Stimulated activated CD4-positive, alpha-beta T cell treated with anti-CD3 and anti-CD28 coated beads, TNF-alpha, amount 100 ng/mL, for 48 hours (primary cell): ENCODE results near the gene SCTR.

Source experiments
- DNase-seq, 3 donors: peaks; one replicate each; pipeline ENCODE4 v3.0.0-alpha.2; 2020; ENCODE audit warnings: low read depth in 3 of 3

Gene SCTR

DNA sequence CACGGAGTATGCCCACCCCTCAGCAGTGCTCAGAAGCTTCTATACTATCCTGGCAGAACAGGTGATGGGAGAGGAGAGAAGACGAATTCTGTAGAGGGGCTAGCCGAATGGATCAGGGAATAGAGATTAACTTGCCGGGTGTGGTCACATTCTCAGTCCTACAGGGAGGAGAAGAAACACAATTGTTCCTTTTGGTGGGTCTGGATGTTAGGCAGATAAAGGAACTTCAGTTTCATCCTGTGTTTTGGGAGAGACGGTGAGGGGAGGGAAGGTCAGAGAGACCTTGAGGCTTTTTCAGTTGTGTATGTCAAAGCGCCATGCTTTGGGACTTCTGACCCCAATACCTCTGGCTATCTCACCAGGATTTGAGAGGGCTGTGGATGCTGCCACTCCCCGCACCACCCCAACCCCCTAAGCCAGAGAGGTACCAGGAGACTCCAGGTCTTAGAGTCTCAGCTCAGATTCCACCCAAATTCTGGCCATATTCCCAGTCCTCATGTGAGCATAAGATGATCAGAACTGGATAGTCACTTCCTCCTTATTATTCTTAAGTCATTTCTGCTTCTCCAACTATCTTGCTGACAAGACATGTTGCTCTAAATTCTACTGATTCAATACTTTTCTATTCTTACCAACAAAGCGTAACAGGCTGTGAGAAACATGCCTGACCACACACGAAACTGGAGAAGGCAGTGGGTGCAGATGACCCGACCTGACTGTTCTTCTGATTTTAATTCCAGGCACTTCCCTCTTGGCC is 94.9 kb downstream of the SCTR start:
- DNase-seq = no peak

DNA sequence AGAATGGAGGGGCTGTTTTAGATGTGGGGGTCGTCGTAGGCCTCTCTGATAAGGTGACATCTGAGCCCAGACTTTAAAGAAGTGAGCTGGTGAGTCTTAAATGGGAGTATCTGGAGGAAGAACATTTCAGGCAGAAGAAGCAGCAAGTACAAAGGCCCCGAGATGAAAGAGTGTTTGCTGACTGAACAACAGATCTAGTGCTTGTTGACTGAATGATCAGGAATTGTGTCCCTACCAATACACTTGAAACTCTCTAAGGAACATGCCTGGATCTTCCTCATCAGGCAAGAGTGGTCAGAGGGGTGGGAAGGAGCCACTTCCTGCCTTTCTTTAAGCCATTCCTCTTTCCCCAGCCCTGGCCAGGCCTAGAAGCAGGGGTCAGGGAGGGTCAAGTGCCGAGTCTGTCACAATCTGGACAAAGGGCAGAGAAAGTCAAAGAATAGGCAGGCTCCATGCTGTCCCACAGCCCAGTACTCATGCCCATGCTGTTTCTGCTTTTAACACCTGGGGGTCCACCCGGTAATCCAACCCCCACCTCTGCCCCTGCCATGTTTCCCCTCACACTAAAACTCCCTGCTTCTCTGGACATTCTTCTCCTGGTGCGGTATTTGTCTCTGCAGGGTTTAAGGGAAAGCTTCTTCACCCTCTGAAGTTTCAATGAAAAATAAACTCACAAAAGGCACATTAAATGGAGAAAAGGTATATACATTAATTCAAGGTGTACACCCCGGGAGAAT is 95.6 kb downstream of the SCTR start:
- DNase-seq = no peak

DNA sequence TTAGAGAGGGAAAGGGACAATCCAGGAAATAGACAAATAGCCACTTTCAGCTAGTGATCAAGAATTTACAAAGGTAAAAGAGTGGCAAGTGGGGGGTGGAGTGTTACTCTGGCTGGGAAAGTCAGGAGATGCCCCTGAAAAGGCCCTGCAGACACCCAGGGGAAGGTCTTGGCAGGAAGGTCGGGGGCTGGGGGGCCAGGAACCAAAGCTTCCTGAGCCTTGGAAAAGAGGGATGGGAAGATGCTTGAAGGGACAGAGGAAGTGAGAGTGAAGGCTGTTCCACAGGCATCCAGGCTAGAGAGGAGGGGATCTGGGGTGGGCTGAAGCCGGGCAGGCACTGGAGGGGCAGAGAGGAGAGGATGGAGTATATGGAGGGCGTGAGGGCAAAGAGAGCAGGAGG is 96.5 kb downstream of the SCTR start:
- no peak for DNase-seq

DNA sequence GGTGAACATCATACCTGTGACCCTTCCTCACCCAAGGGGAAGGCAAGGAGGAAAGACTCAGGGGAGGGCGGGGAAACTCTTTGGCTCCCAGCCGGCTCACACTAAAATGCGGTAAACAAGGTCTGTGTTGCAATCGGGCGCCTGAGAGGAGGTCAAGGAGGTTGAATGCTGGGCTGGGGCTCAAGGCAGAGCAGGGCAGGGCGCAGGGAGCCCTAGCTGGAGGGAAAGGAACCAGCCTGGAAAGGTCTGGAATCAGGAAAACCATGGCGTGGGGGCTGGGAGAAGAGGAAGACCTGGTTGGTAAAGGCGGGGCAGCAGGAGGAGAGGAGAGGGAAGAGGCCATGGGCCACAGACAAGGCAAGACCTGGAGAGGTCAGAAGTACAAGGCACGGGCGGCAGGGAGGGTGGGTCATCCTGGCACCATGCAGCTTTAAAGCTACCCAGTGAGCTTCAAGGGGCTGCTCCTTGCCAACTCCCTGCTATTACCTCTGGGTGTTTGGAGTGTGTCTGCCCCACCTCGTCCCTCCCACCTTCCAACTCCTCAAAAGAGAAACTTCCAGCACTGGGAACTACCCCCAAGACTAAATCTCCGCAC is 97.4 kb downstream of the SCTR start:
- no peak for DNase-seq

DNA sequence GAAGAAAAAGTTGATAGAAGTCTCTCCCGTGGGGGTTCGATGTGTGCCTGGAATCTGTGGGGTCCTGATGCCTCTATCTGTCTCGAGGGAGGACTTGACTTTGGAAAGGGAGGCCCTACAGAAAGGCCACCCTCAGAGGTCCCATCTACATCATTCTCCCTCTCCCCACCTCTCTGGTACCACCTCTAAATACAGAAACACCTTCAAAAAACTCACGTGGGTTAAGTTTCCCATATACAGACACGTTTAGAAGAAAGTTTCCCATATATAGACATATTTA is 97.9 kb downstream of the SCTR start:
- no peak for DNase-seq

DNA sequence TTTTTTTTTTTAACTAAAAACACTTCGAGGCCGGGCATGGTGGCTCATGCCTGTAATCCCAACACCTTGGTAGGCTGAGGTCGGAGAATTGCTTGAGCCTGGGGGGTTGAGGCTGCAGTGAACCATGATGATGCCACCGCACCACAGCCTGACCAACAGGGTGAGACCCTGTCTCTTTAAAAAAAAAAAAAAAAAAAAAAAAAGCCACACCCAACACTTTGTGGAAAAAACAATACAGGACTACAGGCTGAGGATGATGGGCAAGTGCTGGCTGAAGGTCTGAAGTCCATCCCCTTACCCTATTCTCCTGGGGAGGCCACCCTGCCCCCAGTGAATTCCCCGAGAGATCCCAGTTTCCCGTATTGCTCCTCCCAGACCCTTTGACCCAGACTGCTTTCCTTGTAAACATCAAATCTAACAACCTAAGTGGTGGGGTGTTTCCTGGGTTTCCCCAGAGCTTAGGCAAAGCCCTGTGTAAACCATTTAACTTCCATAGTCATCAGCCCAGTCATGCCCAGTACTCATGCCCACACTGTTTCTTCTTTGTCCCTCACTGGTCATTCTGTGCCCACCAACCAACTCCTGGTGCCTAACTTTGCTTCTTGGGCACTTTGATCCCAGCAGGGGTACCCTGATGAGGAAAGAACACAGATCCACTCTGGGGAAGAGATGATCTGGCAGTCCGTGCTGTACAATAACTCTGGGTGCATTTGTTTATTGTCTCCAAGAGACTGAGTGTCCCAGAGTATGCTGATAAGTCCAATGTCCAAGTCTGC is 98.5 kb downstream of the SCTR start:
- DNase-seq = no peak

DNA sequence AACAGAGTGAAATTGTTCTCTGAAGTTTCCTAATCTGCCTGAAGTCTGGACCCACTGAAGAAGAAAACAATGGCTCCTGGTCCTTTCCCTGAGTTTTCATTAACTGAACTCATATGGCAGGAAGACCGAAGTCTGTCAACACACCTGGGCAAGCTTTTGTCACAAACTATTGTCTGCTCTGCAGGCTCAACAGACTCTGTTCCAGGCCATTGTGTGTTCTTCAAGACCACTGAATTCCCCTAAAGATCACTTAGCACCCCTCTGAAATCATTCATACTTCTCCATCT is 99.2 kb downstream of the SCTR start:
- DNase-seq = no peak

DNA sequence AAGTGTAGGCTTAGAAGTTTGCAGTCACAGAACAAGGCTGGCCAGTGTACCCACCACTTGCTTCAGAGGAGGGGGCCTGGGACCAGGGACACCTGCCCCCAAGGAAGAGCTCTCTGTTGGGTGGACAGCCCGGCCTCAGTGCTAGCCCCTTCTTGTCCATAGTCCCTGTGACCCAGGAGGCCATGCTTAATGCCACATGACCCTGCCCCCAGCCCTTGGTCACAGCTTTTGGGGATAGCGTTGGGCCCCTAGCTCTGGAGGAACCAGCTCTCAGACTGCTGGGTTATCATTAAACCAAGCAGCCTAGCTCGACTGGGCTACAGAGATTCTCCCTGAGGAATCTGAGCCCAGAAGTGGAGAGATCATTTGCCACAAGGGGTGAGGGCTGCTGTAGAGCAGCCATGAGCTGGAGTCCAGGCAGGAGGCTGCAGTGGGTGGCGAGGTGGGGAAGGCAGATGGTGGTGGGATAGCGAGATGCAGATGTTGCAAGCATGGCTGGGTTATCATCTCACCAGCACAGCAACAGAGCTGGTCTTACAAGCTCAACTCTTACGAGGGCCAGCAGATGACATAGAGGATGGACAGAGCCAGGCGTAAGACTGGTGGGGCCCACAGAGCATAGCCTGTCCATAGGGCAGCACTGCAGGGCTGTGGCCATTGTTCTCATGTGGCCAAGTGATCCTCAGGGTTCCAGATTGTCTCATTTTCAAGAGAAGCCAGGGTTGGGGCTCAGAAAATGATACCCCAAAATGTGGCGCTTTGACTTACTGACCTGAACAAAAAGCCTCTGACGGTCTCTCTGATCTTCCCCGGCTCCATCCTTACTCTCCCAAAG is 99.8 kb downstream of the SCTR start:
- no peak for DNase-seq

DNA sequence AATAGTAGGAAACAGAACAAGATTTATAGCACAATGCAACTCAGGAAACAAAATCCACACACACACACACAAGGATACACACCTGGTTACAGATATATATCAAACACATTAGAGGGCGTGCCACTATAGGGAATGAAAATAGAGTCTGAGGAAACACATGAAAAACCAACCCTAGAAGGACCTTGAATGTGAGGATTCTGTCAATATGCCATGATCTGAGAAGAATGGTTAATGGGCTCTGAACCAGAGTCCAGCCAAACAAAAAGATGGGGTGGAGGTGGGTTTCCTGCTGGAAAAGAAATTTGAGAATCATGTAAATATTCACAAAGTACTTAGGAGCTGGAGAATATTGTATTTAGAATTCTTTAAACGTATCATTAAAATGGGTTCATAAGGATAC is 100.5 kb downstream of the SCTR start:
- DNase-seq = no peak

DNA sequence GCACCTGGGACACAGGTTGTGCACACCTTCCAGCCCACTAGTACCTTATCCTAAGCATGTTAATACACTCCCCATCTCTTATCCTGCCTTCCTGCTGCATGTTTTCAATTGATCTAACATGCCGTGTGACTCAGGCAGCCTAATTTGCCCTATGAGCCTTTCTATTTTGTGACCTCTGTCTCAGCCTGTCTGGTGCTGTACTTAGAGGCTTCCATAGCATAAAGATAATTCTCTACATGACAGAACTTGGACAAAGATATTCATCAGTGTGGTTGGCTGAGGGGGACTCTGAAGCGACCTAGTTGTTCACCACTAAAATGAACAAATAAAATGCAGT is 101.2 kb downstream of the SCTR start:
- no peak for DNase-seq

DNA sequence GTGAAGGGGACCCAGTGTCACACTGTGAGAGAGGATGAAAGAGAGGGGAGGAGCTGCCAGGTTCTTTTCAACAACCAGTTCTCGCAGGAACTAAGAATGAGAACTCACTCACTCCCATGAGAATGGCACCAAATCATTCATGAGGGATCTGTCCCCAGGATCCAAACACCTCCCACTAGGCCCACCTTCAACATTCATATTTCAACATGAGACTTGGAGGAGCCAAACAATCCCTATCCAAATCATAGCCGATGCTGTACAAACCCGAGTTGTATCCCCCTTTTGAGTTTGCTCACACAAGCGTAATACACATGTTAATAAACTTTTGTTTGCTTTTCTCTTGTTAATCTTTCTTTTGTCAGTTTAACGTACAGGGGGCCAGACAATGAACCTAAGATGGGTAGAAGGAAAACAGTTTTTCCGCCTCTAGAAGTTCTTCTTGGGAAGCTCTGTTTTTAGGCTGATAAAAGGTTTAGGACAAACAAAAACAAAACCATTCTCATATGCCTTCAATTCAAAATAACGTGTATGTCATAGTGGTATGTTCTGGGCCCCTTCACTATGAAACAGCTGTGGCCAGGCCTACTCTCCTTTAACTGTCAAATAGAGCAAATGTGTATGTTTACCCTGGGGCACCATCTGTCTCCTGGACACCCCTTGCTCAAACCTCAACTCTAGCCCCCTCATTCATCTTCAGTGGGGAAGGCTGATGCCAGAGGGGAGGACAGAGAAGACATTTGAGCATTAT is 101.7 kb downstream of the SCTR start:
- DNase-seq = no peak

DNA sequence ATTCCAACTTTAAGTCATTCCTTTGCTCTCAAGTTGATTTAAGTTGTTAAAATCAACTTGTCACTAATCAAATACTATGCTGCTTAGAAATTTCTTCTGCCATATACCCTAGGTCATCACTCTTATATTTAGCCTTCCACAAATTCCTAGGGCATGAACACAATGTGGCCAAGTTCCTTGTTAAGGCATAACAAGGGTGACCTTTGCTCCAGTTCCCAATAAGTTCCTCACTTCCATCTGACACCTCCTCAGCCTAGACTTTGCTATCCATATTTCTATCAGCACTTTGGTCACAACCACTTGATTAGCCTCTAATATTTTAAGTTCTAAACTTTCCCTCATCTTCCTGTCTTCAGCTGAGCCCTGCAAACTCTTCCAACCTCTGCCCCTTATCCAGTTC is 102.5 kb downstream of the SCTR start:
- no peak for DNase-seq

DNA sequence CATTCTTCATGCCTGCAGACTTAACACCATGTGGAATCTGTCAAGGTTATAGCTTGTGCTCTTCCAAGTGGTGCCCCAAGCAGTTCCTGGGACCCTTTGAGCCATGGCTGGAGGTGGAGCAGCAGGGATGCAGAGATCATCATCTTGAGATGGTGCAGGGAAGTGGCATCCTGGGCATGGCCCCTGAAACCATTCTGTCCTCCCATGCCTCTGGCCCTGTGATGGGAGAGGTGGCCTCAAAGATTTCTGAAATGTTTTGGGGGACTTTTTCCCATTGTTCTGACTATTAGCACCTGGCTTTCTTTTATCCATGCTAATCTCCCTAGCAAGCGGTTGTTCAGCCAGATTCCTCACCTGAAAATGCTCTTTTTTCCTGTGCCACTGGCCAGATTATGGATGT is 103.0 kb downstream of the SCTR start:
- DNase-seq = no peak

DNA sequence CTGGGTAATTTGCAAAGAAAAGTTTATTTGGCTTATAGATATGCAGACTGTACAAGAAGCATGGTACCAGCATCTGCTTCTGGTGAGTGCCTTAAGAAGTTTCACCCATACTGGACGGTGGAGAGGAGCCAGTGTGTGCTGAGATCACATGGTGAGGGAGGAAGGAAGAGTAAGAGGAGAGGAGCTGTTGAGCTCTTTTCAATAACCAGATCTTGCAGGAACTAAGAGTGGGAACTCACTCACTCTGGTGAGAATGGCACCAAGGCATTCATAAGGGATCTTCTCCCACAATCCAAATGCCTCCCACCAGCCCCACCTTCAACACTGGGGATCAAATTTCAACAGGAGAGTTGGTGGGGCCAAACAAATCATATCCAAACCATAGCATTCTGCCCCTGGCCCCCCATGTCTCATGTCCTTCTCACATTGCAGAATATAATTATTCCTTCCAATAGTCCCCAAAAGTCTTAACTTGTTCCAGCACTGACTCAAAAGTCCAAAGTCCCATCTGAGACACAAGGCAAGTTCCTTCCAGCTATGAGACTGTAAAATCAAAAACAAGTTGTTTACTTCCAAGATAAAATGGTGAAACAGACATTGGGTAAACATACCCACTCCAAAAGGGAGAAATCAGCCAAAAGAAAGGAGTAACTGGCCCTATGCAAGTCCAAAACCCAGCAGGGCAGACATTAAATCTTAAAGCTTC is 104.3 kb downstream of the SCTR start:
- DNase-seq = no peak

DNA sequence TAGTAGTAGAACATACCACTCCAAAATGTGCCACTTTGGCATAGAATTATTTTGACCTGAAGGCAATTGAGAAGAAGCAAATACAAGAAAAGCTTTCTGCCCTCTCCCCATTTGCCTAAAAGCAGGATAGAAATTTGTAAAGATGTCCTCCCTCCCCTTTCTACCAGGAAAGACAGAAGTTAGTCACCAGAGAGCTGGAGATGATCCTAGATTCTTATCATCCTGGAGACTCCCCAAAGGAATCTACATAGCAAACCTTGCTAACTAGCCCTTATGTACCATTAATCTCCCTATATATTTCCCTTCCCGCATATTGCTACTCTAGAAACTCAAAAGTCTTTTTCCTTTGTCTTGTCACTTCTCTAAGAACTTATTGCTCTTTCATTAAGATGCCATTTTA is 105.2 kb downstream of the SCTR start:
- DNase-seq = no peak

DNA sequence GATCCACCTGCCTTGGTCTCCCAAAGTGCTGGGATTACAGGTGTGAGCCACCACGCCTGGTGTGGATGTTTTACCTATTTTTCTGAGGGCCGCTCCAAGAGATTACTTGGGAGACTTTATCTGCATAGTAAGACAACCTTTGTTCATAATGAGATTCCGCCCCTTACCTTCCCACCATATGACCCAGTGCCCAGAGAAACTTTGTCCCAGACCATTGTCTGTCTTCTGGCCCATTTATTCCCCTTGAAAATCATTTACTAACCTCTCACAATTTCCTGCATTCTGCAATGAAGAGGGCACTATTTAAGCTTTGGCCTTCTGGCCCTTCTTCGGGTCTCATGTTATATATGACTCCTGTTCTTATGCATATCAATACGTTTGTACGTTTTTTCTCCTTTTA is 106.4 kb downstream of the SCTR start:
- DNase-seq = no peak

DNA sequence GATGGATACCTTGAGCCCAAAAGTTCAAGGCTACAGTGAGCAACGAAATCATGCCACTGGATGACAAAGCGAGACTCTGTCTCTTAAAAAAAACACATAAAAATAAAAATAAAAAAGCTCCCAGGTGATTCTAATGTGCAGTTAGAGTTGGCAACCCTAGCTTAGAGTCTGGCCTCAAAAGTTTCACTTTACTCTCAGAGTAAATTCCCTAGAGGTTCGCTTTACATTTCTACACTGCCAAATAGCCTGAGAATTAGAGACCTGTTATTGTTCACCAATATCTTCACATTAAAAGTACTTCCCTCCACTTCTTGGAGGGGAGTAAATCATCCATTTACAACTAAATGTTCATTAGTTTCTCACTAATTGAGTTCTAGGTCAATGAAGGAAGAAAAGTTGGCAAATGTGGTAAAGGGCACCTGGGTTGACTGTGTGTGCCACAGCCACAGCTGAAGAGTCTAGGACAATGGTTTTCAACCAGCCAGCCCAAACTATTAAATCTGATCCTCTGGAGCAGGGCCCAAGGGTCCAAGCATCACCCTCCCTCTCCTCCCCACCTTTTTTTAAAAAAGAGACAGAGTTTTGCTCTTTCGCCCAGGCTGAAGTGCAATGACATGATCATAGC is 107.9 kb downstream of the SCTR start:
- DNase-seq = no peak

DNA sequence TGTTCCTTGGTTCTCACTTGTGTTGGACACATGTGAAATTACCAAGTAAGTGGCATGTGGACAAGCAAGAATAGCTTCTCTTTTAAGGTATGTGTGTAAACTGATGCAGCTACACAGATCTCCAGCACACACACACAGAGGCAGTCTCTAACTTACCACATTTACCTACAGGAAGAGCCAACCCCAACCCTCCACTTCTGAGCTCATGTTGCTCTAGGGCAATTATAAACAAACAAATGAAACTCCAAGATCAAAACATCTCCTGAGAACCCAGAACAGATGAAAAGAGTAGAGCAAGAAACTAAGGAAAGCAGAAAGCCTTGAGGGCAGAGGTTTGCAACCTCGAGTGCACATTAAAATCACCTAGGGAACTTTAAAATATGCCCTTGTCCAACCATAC is 108.7 kb downstream of the SCTR start:
- no peak for DNase-seq

DNA sequence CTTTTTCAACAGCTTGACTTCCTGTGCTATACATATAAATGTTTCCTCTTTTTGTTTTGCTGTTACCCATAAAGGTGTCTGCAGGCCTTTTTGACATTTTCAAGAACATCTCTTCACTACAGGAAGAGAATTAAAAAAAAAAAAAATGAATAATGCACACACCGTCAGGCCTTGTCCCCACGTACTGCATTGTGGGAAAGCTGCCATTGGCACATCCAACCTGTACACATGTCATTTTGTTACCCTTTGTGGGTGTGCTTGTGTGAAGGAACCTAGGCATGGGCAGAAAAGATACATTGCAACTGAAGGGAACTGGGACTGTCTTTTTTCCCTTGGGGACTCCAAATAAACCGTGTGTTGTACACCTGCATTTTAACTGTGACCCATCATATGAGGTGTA is 109.4 kb downstream of the SCTR start:
- DNase-seq = no peak

DNA sequence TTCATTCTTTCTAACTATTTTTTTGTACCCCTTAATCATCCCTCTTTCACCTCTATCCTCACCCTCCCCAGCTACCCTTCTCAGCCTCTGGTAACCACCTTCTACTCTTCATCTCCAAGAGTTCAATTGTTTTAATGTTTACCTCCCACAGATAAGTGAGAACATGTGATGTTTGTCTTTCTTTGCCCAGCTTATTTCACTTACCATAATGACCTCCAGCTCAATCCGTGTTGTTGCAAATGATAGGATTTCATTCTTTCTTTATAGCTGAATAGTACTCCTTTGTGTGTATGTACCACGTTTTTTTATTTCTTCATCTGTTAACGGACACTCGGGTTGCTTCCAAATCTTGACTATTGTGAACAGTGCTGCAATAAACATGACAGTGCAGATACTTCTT is 114.8 kb downstream of the SCTR start:
- DNase-seq = no peak
